Pancreas (tissue), 10 donors: ENCODE data around the gene NUDT7. TPM values are rescaled to one million over a fixed set of nuclear protein-coding genes. Genes with fewer than 3 reads are reported as not detected.

Experiments
- ATAC-seq, 4 donors: fragments of 200-7000 bp; cut with Tn5 transposase; one replicate each; pipeline versions ENCODE4 v1.8.0 to v1.9.1; 2020; ENCODE audit warnings: mild to moderate bottlenecking in 4 of 4, moderate library complexity in 4 of 4
- DNase-seq, 6 donors: peaks; one replicate each; pipeline ENCODE4 v3.0.0-alpha.2; 2020
- FAIRE-seq: peaks from 2 replicates; lab custom pipeline; 2012; peaks lifted over from hg19 to GRCh38; lab: Jason Lieb, UNC
- H3K27ac ChIP-seq, 4 donors: fragments of 200-600 bp; sonication (generic); 1 replicate in 3 of 4; 2 replicates in 1 of 4; pipeline versions ENCODE4 v1.5.0 to v1.8.0; 2020
- H3K27me3 ChIP-seq, 4 donors: fragments of 200-600 bp; one replicate each; pipeline ENCODE4 v1.8.0; 2021
- H3K36me3 ChIP-seq, 3 donors: fragments of 200-600 bp; sonication (generic) in 1 of 3; one replicate each; pipeline versions ENCODE4 v1.5.0 to v1.8.0; 2020 to 2021
- H3K4me1 ChIP-seq, 3 donors: fragments of 200-600 bp; one replicate each; pipeline ENCODE4 v1.8.0; 2021
- H3K4me3 ChIP-seq, 4 donors: fragments of 200-600 bp; sonication (generic) in 2 of 4; one replicate each; pipeline versions ENCODE4 v1.5.0 to v1.8.0; 2020 to 2021
- H3K9me3 ChIP-seq, 4 donors: fragments of 200-600 bp; one replicate each; pipeline ENCODE4 v1.8.0; 2021
- CTCF ChIP-seq, 4 donors: fragments of 200-600 bp; sonication (generic) in 3 of 4; IDR thresholded peaks; one replicate each; pipeline versions ENCODE4 v1.5.0 to v1.8.0; 2021; ENCODE audit warnings: antibody characterized with exemption in 4 of 4
- WGBS, 2 donors: extraction: QIAGEN DNeasy Blood & Tissue Kit; methylation state at CpG; one replicate each; pipeline ENCODE4 v1.1.7; 2013; 5-methylcytosine and 5-hydroxymethylcytosine counted together
- intact Hi-C, 3 donors: fragments of 100-400 bp; cut with DNase I; formaldehyde crosslinking; loops; one replicate each; pipeline versions ENCODE4 v1.11.1 to v1.14.2; 2022
- polyA plus RNA-seq, 2 donors: library from polyadenylated mRNA; stranded (reverse); fragments of 200-250 nt; gene quantifications; one replicate each; pipeline ENCODE4 v1.2.3, GENCODE V29; 2013
- total RNA-seq, 6 donors: library from RNA; stranded (reverse); fragmentation: NEBNext Ultra II Directional in 4 of 6; extraction: Animal tissue kit (Norgen Biotek cat#: 25700) in 4 of 6; gene quantifications; one replicate each; pipeline versions ENCODE4 v1.2.1 to v1.2.4, GENCODE V29; 2021 to 2023
- donor health status: healthy with polysubstance abuse.
- donor health status: DM: no; HTN: no; CAD: no; lungs with moderate emphysema.
- donor health status: DM: no; HTN: no; CAD: no.
- donor health status: control.
- donor health status: control.
- donor health status: Bipolar disorder and iron deficiency.
- donor health status: DM: yes; HTN: yes; CAD: no.
- donor health status: DM: no; HTN: no; CAD: no.
- donor health status: DM: no; HTN: no; CAD: no.
- donor health status: DM: yes; HTN: yes; CAD: no.

The NUDT7 gene
- total and polyA plus RNA-seq, 8 donors, result 2.7 to 9.3 (median 4.1) TPM

DNA sequence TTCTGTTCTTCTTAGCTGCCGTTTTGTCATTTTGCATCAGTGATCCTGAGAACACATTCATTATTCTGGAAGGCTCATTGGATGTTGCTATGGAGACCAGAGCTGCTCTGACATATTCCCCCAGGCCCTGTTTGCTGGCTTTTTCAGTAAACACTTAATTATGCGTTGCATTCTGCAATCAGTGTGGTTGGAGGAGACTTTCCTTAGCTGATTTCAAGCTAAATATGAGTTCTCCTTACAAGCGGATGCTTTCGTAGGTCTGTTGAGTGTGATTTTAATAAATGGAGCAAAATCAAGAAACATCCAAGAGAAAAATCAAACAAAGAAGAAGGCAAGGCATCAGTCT lies 38.2 kb upstream of the NUDT7 start:
- DNase-seq (no peak), FAIRE-seq (no peak), ATAC-seq (no peak)
- H3K36me3 ChIP-seq, result no peaks in the 10 kb centered on the region
- H3K4me3 ChIP-seq, result no peak overlapping the region
- TF ChIP-seq CTCF (IDR thresholded peaks at IDR 0.05), result no peak
- intact Hi-C loops, result loop anchor here in 1 of 3 donors (10.0 kb wide), 1 partner anchor 281 kb away; no protein-coding TSS in a partner anchor
- no peak overlapping the region for H3K27ac ChIP-seq
- WGBS, 2 donors, result 65 to 73% methylated on average over 4 of the region's 4 CpGs
- no peaks in the 10 kb centered on the region for H3K4me1 ChIP-seq
- no peaks in the 10 kb centered on the region for H3K9me3 ChIP-seq
- no peaks in the 10 kb centered on the region for H3K27me3 ChIP-seq

GRCh38 chr16:77686385-77686784 lies 35.9 kb upstream of the NUDT7 start:
- no peak for FAIRE-seq
- no peak for ATAC-seq
- 78 to 82% methylated on average over 4 of the region's 4 CpGs for WGBS, 2 donors
- Histone ChIP-seq H3K4me3 (no peak overlapping the region), H3K27ac (no peak overlapping the region), H3K36me3 (no peaks in the 10 kb centered on the region), H3K4me1 (no peaks in the 10 kb centered on the region), H3K27me3 (no peaks in the 10 kb centered on the region), H3K9me3 (no peaks in the 10 kb centered on the region)
- no peak for TF ChIP-seq CTCF (IDR thresholded peaks at IDR 0.05)
- DNase-seq, result no peak
- intact Hi-C loops, result loop anchor here in 1 of 3 donors (10.0 kb wide), 1 partner anchor 278 kb away; no protein-coding TSS in a partner anchor

- ATAC-seq (no peak), DNase-seq (no peak), FAIRE-seq (no peak)
- no peaks in the 10 kb centered on the region for H3K4me1 ChIP-seq
- H3K27ac ChIP-seq, result no peak overlapping the region
- H3K27me3 ChIP-seq, result no peaks in the 10 kb centered on the region
- no peak overlapping the region for H3K4me3 ChIP-seq
- H3K36me3 ChIP-seq, result no peaks in the 10 kb centered on the region
- no peak for TF ChIP-seq CTCF (IDR thresholded peaks at IDR 0.05)
- 70 to 76% methylated on average over 5 of the region's 5 CpGs for WGBS, 2 donors
- H3K9me3 ChIP-seq, result no peaks in the 10 kb centered on the region
- intact Hi-C loops, result loop anchor here in 1 of 3 donors (10.0 kb wide), 1 partner anchor 275 kb away; no protein-coding TSS in a partner anchor
Measured at GRCh38 chr16:77689971-77690370, 32.3 kb upstream of the NUDT7 start.

GRCh38 chr16:77690416-77690815 lies 31.9 kb upstream of the NUDT7 start:
- intact Hi-C loops, result no loop called here
- Histone ChIP-seq H3K27ac (no peak overlapping the region), H3K27me3 (no peaks in the 10 kb centered on the region), H3K9me3 (no peaks in the 10 kb centered on the region), H3K4me3 (no peak overlapping the region), H3K36me3 (no peaks in the 10 kb centered on the region), H3K4me1 (no peaks in the 10 kb centered on the region)
- ATAC-seq, result no peak
- FAIRE-seq, result no peak
- WGBS, 2 donors, result 64 to 71% methylated on average over 7 of the region's 7 CpGs
- no peak for TF ChIP-seq CTCF (IDR thresholded peaks at IDR 0.05)
- DNase-seq, result no peak

DNA sequence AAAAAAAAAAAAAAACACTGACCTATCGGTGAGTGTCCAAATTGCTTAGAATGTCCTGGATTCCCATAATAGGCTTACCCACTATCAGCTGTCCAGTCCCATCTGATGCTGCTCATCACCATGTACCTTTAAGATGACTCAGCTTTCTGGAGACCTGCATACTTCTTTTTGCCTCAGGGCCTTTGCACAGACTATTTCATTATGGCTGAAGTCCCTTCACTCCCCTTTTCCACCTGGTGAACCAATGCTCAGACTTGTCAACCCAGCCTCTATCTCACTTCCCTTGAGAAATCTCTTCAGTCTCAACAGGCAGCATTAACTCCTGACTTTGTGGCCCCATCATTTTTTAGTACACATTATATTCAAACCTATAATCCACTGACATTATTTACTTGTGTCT lies 29.7 kb upstream of the NUDT7 start:
- Histone ChIP-seq H3K27ac (no peak overlapping the region), H3K27me3 (no peaks in the 10 kb centered on the region), H3K4me3 (no peak overlapping the region), H3K4me1 (no peaks in the 10 kb centered on the region), H3K9me3 (no peaks in the 10 kb centered on the region), H3K36me3 (no peaks in the 10 kb centered on the region)
- DNase-seq (no peak), FAIRE-seq (no peak), ATAC-seq (no peak)
- no peak for TF ChIP-seq CTCF (IDR thresholded peaks at IDR 0.05)
- WGBS, 2 donors, result 96 to 100% methylated on average over 1 of the region's 1 CpG
- intact Hi-C loops, result no loop called here
